Nasal cavity respiratory epithelium epithelial cell of viscerocranial mucosa (primary cell): ENCODE measurements around the gene MTMR4. TPM values are rescaled to one million over a fixed set of nuclear protein-coding genes. Genes with fewer than 3 reads are reported as not detected.

Experiments
- total RNA-seq: library from RNA; depleted of rRNA; stranded (reverse); fragments of >200 nt; gene quantifications from 2 replicates; pipeline ENCODE4 v1.2.3, GENCODE V29; 2014

MTMR4 gene
- total RNA-seq: 46.1 and 52.3 TPM in 2 replicates

GRCh38 chr17:58513965-58514769 is at the start of gene MTMR4:
Gene MTMR4, minus strand, starts transcription at chr17:58514638. Its CDS starts 231 bp downstream, at chr17:58514407.

DNA sequence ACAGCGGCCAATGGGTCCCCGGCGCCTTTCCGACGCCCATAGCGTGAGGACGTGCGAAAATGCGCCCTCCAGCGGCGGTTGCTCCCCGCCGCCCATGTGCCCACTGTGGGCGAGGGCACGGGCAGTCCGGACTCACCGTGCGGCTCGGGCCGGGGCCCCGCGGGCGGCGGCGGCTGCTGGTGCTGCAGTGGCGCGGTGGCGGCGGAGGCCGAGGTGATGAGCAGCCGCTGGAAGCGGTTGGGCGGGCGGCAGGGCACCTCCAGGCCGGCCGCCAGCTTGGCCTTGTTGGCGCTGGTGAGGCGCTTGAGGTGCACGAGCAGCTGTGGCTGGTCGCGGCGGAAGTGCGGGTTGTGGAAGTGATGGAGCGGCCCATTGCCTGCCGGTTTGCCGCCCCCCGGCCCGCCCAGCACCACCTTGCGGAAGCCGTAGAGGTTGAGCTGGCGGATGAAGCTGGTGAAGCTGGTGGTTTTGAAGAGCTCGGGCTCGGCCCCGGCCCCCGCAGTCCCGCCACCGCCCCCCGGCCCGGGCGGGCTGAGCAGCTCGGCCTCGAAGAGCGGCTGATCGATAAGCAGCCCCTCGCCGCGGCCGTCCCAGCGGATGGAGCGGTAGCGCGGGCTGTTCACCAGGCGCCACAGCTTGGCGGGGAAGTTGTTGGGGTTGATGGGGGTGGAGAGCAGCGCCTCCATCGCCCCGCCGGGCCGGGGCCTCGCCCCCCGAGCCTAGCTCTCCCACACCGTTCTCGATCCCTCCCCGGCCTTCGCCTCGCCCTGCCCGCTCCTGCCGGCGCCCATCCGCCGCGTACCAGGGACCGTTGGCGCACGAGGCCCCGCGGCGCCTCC is 26.6 kb downstream of the MTMR4 start, which contains the start of gene HSF5:
HSF5 (minus strand) TSS at position 820 of the 839 bp plus-strand sequence; CDS start at position 686, 134 bp downstream.

Other genes with a start within 250 kb of the MTMR4 start
- gene MPO, start 233.7 kb downstream of the MTMR4 start, total RNA-seq: not detected in 2 replicates
- under 0.01 and 0.93 TPM in 2 replicates for gene TSPOAP1, start 185.8 kb downstream of the MTMR4 start, total RNA-seq
- 30.9 and 42.0 TPM in 2 replicates for gene SUPT4H1, start 162.4 kb downstream of the MTMR4 start, total RNA-seq
- 10.3 and 16.3 TPM in 2 replicates for gene RNF43, start 97.1 kb downstream of the MTMR4 start, total RNA-seq
- not detected in 2 replicates for gene HSF5, start 26.2 kb downstream of the MTMR4 start, total RNA-seq
- 0.07 TPM in 1 of 2 replicates, not detected in the other for gene TEX14, start 177.4 kb upstream of the MTMR4 start, total RNA-seq
- gene RAD51C, start 178.0 kb upstream of the MTMR4 start, total RNA-seq: 34.5 and 43.4 TPM in 2 replicates
- gene PPM1E, start 241.2 kb upstream of the MTMR4 start, total RNA-seq: 0.21 and 0.68 TPM in 2 replicates